Femur (tissue), 1 donor: ENCODE measurements around the gene PRR15.
"Not testable (repeated sequence)": the region's sequence is repeated elsewhere in the genome, so short reads cannot be mapped to it uniquely, and the experiment has no call there.

Source experiments
- DNase-seq: peaks from one replicate; pipeline ENCODE4 v3.0.0-alpha.2; 2017

Gene PRR15, protein sequence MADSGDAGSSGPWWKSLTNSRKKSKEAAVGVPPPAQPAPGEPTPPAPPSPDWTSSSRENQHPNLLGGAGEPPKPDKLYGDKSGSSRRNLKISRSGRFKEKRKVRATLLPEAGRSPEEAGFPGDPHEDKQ

DNA sequence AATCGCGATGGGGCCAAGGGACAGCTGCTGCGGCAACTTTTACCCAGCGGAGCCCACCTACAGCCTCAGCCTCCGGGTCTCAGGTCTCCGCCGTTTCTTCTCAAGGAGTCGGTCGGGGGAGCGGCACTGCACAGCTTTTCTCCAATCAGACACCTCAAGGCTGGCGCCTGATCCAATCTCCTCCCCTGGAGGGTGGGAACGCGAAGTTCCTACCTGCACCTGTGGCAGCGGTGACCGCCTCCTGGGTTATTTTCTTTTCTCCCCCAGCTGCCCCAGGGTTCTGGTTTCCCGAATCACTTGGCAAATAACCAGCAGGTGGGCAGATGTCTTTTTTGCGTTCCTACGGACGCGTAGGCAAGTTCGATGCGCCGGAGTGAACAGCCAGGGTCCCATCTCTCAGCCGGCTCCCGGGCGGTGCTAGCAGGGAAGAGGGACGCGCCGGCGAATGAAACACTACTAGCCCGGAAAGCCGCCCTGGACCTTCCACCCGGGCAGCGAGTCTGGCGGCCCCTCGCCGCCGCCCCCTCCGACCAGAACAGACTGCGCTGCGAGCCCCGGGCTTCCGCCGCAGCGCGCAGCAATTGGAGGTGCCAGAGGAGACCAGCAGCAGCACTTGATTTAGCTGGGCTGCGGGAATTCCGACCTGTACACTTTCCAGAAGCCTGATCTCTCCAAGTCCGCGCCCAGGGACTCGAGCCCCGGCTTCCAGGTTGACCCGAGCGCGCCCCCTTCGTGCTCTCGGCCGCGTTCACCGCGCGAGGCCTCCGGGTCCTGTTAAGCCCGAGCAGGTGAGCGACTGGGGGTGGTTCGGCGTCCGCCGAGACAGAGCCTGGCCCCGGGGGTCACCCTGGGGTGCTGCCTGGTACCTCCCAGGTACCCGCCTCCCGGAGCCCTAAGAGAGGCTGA is at the start of gene PRR15:
PRR15 (plus strand) TSS at position 246 of the 906 bp plus-strand sequence. CDS start 2,495 bp downstream, outside the sequence.
- DNase-seq, result peak; percentile 27

DNA sequence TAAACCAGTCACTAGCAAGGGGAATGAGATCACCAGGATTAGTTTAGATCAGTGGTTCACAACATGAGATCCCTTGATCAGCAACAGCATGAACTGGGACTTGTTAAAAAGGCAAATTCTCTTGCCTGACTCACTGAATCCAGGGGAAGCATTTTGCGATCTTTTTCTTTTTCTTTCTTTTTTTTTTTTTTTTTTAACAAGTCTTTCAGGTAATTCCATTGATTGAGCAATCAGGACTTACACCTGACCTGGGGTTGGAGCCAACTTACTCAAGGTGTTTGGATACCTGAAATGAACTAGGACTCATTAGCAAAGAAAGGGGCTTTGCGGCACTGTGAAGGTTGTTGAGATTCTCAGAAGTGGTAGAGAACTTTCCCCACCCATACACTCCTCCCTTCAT is 47.1 kb upstream of the PRR15 start:
- DNase-seq, result no peak

DNA sequence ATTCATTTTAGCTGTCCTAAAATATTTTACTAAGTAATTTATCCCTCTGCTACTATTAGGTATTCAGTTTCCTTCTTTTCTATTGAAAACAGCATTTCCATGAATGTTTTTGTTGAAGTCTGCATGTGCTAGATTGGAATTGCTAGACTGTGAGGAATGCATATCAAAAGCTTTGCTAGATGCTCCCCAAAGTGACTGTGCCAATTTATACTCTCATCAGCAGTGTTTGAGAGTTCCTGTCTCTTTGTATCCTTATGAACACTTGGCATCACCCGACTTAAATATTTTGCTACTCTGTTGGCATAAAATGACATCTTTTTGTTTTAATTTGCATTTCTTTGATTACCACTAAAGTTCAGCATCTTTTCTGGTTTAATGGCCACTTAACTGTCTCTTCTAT is 45.0 kb upstream of the PRR15 start:
- DNase-seq, result no peak

DNA sequence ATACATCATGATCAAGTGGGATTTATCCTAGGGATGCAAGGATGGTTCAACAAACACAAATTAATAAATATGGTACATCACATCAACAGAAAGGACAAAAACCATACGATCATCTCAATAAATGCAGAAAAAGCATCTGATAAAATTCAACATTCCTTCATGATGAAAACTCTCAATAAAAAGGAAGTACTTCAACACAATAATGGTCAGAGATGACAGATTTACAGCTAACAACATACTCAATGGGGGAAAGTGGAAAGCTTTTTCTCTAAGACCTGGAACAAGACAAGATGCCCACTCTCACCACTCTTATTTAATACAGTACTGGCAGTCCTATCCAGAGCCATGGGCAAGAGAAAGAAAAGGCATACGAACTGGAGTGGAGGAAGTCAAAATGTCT is 39.9 kb upstream of the PRR15 start:
- no peak for DNase-seq

DNA sequence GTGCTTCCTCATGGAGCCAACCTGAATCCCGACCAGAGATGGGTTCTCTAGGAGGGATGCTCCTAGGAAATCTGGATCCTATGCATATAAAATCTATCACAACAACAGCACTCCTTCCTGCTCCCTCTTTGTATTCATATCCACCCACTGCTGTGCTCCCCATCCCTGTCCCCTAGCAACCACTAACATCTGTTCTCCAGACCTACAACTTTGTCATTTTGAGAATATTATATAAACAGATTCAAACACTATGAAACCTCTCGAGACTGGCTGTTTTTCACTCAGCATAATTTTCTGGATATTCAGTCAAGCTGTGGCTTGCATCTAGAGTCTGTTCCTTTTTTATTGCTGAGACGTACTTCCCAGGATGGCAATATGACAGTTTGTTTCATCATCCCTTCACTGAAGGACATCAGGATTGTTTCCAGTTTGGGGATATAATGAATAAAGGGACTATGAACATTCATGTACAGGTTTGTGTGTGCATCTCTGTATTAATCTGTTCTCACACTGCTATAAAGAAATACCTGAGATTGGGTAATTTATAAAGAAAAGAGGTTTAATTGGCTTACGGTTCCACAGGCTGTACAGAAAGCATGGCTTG is 36.0 kb upstream of the PRR15 start:
- DNase-seq, result no peak

DNA sequence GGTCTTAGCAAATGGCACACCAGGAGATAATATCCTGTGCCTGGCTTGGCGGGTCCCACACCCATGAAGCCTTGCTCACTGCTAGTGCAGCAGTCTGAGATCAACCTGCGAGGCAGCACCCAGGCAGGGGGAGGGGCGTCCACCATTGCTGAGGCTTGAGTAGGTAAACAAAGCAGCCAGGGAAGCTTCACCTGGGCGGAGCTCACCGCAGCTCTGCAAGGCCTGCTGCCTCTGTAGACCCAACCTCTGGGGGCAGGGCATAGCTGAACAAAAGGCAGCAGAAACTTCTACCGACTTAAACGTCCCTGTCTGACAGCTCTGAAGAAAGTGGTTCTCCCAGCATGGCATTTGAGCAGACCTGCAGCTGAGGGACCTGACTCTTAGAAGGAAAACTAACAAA is 35.1 kb upstream of the PRR15 start:
- DNase-seq, result not testable (repeated sequence)

DNA sequence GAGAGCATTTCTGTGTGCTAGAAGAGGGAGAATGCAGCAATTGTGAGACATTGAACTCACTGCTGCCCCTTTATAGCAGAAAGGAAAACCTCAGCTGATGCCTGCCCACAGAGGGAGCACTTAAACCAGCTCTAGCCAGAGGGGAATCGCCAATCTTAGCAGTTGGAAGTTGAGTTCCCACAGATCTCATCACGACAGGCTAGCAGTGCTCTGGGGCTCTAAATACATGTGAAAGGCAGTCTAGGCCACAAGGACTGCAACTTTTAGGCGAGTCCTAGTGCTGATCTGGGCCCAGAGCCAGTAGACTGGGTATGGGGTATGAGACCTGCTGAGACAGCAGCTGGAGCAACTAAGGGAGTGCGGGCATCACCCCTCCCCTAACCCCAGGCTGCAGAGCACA is 25.2 kb upstream of the PRR15 start:
- DNase-seq, result no peak

DNA sequence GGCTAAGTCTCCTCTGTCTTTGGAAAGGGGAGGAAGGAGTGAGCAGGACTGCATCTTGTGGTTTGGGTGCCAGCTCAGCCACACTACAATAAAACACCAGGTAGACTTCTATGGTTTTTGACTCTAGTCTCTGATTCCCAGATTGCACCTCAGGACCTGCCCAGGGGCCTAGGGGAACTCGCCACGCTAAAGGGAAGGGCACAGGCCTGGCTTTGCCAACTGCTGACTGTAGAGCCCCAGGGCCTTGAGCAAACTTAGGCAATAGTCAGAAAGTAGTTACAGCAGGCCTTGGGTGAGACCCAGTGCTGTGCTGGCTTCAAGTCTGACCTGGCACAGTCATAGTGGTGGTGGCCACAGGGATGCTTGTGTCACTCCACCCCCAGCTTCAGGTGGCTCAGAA is 24.2 kb upstream of the PRR15 start:
- no peak for DNase-seq

DNA sequence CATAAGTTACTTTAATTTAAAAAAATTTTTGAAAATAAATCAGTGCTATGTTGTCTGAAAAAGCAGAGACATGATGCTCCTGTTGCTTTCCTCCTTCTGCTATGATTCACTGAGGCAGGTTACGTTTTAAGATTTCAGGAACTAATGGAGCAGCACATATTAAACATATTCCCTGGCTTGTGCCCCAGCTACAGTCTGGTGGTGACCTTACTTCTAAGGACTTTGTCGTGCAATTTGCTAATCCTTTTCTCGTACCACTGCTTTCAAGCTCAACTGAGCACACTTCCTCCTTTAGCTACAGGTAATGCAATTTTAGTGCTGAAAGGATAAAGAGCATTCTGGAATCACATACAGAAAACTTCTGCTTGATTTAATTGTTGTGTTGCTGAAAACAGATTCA is 16.2 kb upstream of the PRR15 start:
- DNase-seq, result no peak

DNA sequence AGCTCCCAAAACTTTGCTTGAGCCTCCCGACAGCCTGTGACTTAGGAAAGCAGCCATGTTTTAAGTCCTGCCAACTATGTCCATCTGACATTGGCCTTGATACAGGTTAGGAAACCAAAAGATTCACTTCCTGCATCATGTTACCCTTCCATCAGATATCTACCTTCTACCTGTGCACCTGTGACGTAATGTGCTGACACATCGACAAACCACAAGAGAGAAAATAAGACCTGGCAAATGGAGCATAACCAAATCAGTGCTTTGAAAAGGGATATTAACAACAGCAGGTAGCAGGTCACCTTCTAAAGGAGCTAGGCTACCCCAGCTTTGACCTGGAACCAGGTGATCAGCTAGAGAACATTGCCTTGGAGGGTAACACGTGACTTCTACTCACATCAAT is 14.8 kb upstream of the PRR15 start:
- DNase-seq, result no peak

DNA sequence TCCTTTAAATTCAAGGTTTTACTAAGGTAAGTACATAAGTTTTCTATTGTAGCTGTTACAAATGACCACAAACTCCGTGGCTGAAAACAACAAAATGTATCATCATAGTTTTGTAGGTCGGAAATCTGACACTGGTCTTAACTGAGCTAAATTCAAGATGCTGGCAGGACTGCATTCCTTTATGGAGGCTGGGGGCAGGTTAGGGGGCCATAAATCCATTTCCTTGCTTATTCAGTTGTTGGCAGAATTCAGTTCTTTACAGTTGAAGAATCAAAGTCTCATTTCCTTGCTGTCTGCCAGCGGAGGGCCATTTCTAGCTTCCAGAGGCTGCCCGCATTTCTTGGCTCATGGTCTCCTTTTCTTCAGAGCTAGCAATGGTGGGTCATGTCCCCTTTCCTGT is 11.2 kb upstream of the PRR15 start:
- no peak for DNase-seq

DNA sequence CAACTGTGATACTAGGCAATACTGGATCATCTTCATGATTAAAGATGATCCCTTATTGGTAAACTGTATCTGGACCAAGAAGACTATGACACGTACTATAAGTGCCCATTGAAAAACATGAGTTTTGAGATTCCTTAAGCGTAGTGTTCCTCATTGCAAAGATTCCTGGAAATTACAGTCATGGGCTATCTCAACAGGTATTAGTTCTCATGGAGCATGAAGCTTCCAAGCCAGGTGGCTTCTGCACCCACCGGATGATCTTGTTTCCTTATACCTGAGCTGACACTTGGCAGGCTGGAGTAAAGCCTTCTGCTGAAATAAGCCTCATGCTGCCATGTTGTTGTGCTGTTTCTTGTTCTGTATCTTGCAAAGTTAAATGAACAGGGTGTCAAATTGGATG is 8.6 kb upstream of the PRR15 start:
- no peak for DNase-seq

DNA sequence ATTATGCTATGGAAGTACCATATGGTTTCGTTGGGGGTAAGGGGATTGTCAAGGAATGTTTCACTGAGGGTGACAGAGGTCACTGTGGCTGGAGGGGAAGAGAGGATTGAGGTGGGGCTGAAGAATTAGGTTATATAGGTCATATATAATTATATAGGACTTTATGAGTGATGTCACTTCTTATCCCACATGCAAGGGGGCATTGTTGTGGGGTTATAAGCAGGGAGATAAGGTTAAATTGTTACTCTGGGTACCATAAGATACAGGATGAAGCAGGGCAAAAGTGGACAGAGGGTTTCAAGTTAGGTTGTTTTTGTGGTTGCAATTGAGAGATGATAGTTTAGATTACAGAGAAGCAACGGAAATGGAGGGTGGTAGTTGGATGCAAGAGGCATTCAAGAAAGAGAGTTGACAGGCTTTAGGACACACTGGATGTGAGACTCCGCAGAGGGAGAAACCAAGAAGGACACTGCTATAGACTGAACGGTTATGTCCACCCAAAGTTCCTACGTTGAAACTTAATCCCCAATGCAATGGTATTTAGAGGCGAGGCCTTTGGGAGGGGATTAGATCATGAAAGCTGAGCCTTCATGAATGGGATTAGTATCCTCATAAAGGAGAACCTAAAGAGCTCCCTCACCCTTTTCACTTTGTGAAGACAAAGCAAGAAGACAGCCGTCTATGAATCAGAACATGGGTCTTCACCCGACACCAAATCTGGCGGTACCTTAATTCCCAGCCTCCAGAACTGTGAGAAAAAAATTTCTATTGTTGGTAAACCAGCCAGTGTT is 7.0 kb upstream of the PRR15 start:
- DNase-seq, result no peak

DNA sequence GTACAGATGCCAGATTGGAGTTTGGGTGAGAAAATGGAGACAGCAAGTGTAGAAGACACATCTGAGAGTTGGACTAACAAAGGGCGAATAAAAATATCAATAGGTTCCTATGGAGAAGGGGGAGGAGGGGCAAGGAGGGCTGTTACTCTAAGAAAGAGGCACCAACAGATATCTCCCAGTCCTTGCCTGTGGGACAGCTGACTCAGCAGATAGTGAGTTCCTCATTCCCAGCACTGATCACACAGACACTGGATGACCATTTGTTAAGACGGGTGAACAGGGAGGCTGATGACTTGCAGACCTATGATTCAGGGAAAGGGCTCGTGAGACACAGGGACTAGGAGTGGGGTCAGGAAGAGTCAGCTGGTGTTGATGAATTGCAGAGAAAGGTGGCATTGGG is 5.7 kb upstream of the PRR15 start:
- no peak for DNase-seq

DNA sequence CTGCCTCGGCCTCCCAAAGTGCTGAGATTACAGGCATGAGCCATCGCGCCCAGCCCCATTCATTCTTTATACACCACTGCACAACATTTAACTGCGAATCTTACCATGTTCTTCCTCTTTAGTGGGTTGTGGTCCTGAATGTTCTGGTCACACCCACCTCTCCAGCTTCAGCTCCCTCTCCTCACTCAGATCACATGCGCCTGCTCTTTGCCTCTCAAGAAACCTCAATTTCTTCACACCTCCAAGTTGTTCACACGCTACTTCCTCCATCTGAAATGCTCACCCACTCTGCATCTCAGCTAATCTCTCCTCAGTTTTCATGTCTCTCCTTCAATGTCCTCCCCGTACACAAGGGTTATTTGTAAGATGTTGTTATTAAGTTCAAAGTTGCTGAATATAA is 2.4 kb upstream of the PRR15 start:
- DNase-seq, result no peak

DNA sequence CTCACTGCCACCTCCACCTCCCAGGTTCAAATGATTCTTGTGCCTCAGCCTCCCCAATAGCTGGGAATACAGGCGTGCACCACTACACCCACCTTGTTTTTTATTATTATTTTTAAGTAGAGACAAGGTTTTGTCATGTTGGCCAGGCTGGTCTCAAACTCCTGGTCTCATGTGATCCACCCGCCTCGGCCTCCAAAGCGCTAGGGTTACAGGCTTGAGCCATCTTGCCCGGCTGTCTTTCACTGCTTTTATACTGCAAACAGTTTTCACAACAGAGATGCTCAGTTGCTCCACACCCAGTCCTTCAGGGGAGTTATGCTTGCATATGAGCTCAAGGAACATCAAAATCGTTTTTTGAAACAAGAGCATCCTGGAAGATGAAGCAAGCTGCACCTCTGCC is 1.3 kb upstream of the PRR15 start:
- no peak for DNase-seq

DNA sequence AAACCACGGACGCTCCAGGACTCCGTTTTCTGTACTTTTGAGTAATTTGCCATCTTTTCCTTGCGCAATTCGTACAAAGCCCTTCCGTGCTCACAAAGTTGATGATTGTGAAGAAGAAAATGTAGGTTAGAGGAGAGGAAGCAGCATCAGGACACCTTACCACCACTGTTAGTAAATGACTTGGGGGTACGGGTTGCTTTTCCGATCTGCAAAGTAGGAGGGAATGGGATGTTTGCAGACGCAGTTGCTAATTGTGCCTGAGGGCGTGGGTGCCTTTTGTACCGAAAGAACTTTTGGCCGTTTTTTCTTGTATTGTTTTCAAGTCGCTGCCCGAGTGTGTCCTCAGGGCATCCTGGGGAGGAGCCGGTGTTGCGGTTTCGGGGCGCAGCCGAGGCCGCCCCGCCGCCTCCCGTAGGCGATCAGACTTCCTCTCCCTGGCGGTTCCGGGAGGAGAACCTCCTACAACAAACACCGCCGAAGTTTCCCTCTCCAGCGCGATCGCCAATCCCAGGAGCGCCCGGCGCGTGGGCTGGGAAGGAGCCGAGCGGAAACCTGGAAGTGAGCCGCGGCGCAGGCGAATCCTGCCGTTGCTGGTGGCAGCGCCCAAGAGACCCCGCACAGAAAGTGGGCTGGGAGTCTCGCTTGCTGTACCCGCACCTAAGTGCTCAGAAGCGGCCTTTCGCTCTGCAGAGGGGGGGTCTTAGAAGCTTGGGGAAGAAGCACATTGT is 1.0 kb downstream of the PRR15 start:
- peak; percentile 68 for DNase-seq

DNA sequence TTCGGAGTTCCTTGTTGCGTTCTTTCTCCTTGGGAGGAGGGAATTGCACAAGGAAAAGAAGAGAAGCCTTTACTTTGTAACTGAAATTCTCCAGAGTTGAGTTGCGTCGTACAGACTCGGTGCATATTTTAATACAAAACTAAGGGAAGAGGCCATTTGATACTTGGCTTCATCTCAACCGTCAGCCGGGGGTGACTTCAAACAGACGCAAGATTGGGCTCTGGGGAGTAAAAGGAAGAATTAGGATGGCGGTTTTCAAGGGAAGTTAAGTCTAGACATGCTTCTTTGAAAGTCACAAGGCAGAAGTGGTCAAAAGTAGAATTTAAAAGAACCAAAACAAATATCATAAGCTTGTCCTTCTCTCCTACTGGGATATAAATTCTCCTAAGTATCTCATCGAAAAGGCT is 1.6 kb downstream of the PRR15 start:
- no peak for DNase-seq

DNA sequence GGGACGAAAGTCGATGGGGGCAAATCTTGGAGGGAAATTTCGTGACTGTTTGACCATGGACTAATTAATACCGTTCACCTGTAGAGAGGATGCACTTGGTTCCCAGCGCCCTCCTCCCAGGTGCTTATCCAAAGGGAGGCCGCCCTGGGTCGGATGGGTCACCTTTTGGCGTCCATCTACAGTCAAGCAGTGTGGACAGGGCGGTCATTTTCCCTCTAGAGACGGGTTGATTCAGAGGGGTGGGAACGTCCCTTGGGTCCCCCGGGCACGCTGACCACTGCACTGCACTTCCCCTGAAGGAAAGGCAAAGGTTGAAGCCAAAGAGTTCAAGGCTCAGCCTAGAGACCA is 2.0 kb downstream of the PRR15 start:
- DNase-seq, result no peak

DNA sequence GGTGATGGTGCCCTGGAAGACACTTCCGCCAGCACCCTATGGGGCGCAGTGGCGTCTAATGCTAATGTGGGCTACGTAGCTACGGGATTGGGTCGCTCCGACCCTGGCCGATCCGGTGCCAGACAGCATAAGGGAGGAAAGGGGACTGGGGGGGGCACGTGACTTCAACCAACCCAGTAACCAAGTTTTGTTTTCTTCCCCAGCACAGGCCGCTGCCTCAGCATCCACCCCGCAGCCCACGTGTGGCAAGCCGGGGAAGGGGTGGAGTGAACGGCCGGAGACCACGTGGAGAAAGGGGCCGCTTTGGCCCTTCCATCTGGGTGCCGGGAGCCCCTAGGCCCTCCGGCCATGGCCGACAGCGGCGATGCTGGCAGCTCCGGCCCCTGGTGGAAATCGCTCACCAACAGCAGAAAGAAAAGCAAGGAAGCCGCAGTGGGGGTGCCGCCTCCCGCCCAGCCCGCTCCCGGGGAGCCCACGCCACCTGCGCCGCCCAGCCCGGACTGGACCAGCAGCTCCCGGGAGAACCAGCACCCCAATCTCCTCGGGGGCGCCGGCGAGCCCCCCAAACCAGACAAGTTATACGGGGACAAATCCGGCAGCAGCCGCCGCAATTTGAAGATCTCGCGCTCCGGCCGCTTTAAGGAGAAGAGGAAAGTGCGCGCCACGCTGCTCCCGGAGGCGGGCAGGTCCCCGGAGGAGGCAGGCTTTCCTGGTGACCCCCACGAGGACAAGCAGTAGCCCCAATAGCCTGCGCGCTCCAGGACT is 2.5 kb downstream of the PRR15 start:
- peak; percentile 28 for DNase-seq

DNA sequence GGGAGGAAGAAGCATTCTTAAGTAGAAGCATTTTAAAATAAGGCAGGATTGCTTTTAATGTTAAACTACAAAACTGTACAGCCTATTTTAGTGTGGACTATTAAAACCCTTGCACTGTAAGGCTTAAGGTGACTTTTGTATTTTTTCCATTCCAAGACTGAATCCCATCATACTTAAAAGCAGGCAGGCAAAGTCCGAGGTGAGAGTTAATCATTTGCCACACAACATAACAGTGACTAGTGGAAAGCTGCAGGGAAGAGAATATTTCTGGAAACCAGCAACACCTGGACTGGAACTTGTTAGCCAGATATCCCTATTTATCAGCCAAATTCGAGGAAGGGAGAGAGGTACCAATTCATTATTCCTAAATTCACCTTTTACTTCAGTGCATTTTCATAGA is 3.5 kb downstream of the PRR15 start:
- no peak for DNase-seq

DNA sequence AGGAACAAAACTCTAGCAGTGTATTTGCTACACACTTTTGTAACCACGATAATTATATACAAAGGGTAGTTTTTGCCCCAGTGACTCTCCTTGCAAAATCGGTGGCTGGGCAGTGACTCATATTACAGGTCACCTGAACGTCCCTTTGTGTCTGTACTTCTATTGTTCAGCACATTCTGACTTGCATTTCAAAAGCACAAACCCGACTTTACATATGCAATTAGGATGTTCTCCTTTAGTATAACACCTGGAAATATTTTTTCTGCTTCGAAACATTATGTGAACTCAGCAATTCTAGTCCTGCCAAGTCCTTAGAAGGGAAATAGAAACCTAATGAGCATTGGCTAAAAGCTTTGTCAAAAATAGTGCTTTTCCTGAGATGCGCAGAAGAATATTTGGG is 6.0 kb downstream of the PRR15 start:
- DNase-seq, result no peak
